SH-SY5Y (cell line): Measurements from ENCODE around the gene LRP2BP.

Experiments used
- GATA2 ChIP-seq: IDR thresholded peaks from 2 replicates; pipeline ENCODE4 v1.6.1; 2011; ENCODE audit warnings: mild to moderate bottlenecking, low read depth, low read length
- GATA3 ChIP-seq: IDR thresholded peaks from 2 replicates; pipeline ENCODE4 v1.6.1; 2011; ENCODE audit warnings: low read depth, mild to moderate bottlenecking, low read length, moderate library complexity

DNA sequence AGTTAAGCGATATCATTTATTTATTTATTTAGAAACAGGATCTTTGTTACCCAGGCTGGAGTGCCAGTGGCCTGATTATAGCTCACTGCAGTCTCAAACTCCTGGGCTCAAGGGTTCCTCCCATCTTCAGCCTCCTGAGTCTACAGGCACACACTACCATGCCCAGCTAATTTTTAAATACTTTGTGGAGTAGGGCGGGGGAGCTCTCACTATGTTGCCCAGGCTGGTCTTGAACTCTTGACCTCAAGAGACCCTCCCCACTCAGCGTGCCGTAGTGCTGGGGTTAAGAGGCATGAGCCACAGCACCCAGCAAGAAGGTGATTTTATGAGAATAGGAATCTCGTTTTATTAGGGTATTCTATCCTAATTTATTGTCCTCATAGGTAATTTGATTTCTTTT lies 33.9 kb upstream of the LRP2BP start:
- TF ChIP-seq GATA2 = no peak
- TF ChIP-seq GATA3 = no peak
